Activated T-cell treated with anti-CD3 and anti-CD28 coated beads, Interleukin-2, amount 50 U/mL, for 72 hours (primary cell): ENCODE results near the gene NCK1. TPM values are rescaled to one million over a fixed set of nuclear protein-coding genes. Genes with fewer than 3 reads are reported as not detected.
A peak's percentile ranks its signal among the peaks of the same experiment; 100 is the strongest.

Experiments used
- ATAC-seq, 2 donors: fragments of 150-1000 bp; cut with Tn5 transposase; replicated peaks in 1 of 2; 2 replicates each; pipeline ENCODE4 v1.10.0; 2021; ENCODE audit warnings: moderate library complexity in 2 of 2, mild to moderate bottlenecking in 1 of 2
- DNase-seq, 2 donors: peaks; one replicate each; pipeline ENCODE4 v3.0.0; 2021 to 2022; ENCODE audit warnings: mixed read lengths in 1 of 2
- H3K27ac Mint-ChIP-seq: one replicate; pipeline ENCODE4 v1.8.0; 2022; ENCODE audit warnings: mild to moderate bottlenecking, moderate library complexity, mixed read lengths
- H3K27me3 Mint-ChIP-seq: one replicate; pipeline ENCODE4 v1.8.0; 2022; ENCODE audit warnings: low read depth, mixed read lengths
- H3K36me3 Mint-ChIP-seq, 2 donors: one replicate each; pipeline ENCODE4 v1.8.0; 2022; ENCODE audit warnings: mixed read lengths in 2 of 2, mild to moderate bottlenecking in 1 of 2; ENCODE audit not compliant: insufficient read depth in 2 of 2
- H3K4me1 Mint-ChIP-seq: one replicate; pipeline ENCODE4 v1.8.0; 2022; ENCODE audit warnings: low read depth, mixed read lengths
- H3K4me3 Mint-ChIP-seq, 2 donors: one replicate each; pipeline ENCODE4 v1.8.0; 2022; ENCODE audit warnings: mild to moderate bottlenecking in 2 of 2, mixed read lengths in 2 of 2, moderate library complexity in 2 of 2
- H3K9me3 Mint-ChIP-seq, 2 donors: one replicate each; pipeline ENCODE4 v1.8.0; 2022; ENCODE audit warnings: mixed read lengths in 2 of 2
- total RNA-seq, 2 donors: library from RNA; stranded (reverse); gene quantifications; one replicate each; pipeline ENCODE4 v1.2.3, GENCODE V29; 2022

The NCK1 gene
- 10 to 100 TPM; 45.8 to 46.6 TPM for total RNA-seq

GRCh38 chr3:136861890-136862616 is at the start of gene NCK1:
NCK1 (plus strand) TSS chr3:136862208; CDS start chr3:136928002, 65,794 bp downstream.
- no peaks in the 10 kb centered on the region for H3K27me3 Mint-ChIP-seq
- peak within 1 kb of the TSS; percentile 93 for H3K27ac Mint-ChIP-seq
- DNase-seq (peak; percentile 97 to 99), ATAC-seq (peak; percentile 97)
- peaks cover 53% of the 10 kb centered on the region for H3K4me1 Mint-ChIP-seq
- H3K9me3 Mint-ChIP-seq = peaks cover 0 to 2% of the 10 kb centered on the region in 2 donors
- peak within 1 kb of the TSS; percentile 94 to 96 for H3K4me3 Mint-ChIP-seq
- H3K36me3 Mint-ChIP-seq = peaks cover 2 to 10% of the 10 kb centered on the region in 2 donors

GRCh38 chr3:136817448-136817847 is 44.6 kb upstream of the NCK1 start:
- Mint-ChIP-seq H3K27ac (no peak overlapping the region), H3K9me3 (peaks cover 0 to under 1% of the 10 kb centered on the region in 2 donors), H3K27me3 (peaks cover 31% of the 10 kb centered on the region), H3K4me1 (peaks cover 25% of the 10 kb centered on the region), H3K36me3 (peaks cover 4 to 7% of the 10 kb centered on the region in 2 donors), H3K4me3 (no peak overlapping the region)
- DNase-seq (no peak), ATAC-seq (no peak)

GRCh38 chr3:136818191-136818768 is 43.7 kb upstream of the NCK1 start:
- peak; percentile 92 to 93 for ATAC-seq
- DNase-seq = peak; percentile 68 to 70
- Mint-ChIP-seq H3K4me3 (peak overlapping the region; percentile 97 to 98), H3K36me3 (peaks cover 8 to 12% of the 10 kb centered on the region in 2 donors), H3K9me3 (peaks cover 3 to 4% of the 10 kb centered on the region in 2 donors), H3K27me3 (peaks cover 37% of the 10 kb centered on the region), H3K4me1 (peaks cover 25% of the 10 kb centered on the region), H3K27ac (peak overlapping the region; percentile 95)

GRCh38 chr3:136818769-136819391 is 43.1 kb upstream of the NCK1 start, which contains the start of gene SLC35G2:
SLC35G2 (plus strand) TSS chr3:136819126; CDS start chr3:136854461, 35,335 bp downstream.
- H3K9me3 Mint-ChIP-seq = peaks cover 4% of the 10 kb centered on the region in 2 donors
- H3K27me3 Mint-ChIP-seq = peaks cover 37% of the 10 kb centered on the region
- DNase-seq (peak; percentile 60 to 67), ATAC-seq (peak; percentile 73)
- H3K4me1 Mint-ChIP-seq = peaks cover 25% of the 10 kb centered on the region
- H3K27ac Mint-ChIP-seq = peak within 1 kb of the TSS; percentile 95
- H3K4me3 Mint-ChIP-seq = peak within 1 kb of the TSS; percentile 97 to 98
- H3K36me3 Mint-ChIP-seq = peaks cover 8 to 12% of the 10 kb centered on the region in 2 donors

- peaks cover 5 to 7% of the 10 kb centered on the region in 2 donors for H3K9me3 Mint-ChIP-seq
- H3K4me3 Mint-ChIP-seq = peak overlapping the region; percentile 97 to 98
- peak; percentile 19 to 39 for DNase-seq
- H3K27ac Mint-ChIP-seq = peak overlapping the region; percentile 79
- peaks cover 25% of the 10 kb centered on the region for H3K4me1 Mint-ChIP-seq
- peak; percentile 45 to 53 for ATAC-seq
- peaks cover 37% of the 10 kb centered on the region for H3K27me3 Mint-ChIP-seq
- peaks cover 10 to 13% of the 10 kb centered on the region in 2 donors for H3K36me3 Mint-ChIP-seq
Measured at GRCh38 chr3:136819392-136819730, 42.6 kb upstream of the NCK1 start.

- peaks cover 25% of the 10 kb centered on the region for H3K4me1 Mint-ChIP-seq
- H3K36me3 Mint-ChIP-seq = peaks cover 11 to 14% of the 10 kb centered on the region in 2 donors
- DNase-seq (peak; percentile 31 to 35), ATAC-seq (peak in 1 of 2 donors; percentile 19)
- peak overlapping the region; percentile 97 to 98 for H3K4me3 Mint-ChIP-seq
- H3K27ac Mint-ChIP-seq = peak overlapping the region; percentile 79
- H3K9me3 Mint-ChIP-seq = peaks cover 6 to 7% of the 10 kb centered on the region in 2 donors
- H3K27me3 Mint-ChIP-seq = peaks cover 37% of the 10 kb centered on the region
Measured at GRCh38 chr3:136819731-136820679, 42.0 kb upstream of the NCK1 start.

- DNase-seq = no peak
- no peak overlapping the region for H3K4me3 Mint-ChIP-seq
Measured at GRCh38 chr3:136831461-136831860, 30.5 kb upstream of the NCK1 start.

GRCh38 chr3:136835089-136835812 is 26.8 kb upstream of the NCK1 start:
- Mint-ChIP-seq H3K4me3 (no peak overlapping the region), H3K27ac (peak overlapping the region; percentile 54)
- ATAC-seq = no peak

More at GRCh38 chr3:136831461-136831860, 30.5 kb upstream of the NCK1 start:
- Mint-ChIP-seq H3K9me3 (peaks cover 0 to 5% of the 10 kb centered on the region in 2 donors), H3K4me1 (no peaks in the 10 kb centered on the region), H3K36me3 (peaks cover 6 to 8% of the 10 kb centered on the region in 2 donors), H3K27me3 (peaks cover 20% of the 10 kb centered on the region), H3K27ac (no peak overlapping the region)
- no peak for ATAC-seq

GRCh38 chr3:136835813-136836510 is 26.0 kb upstream of the NCK1 start:
- no peak for ATAC-seq
- no peak for DNase-seq
- Mint-ChIP-seq H3K36me3 (peaks cover 0 to 7% of the 10 kb centered on the region in 2 donors), H3K4me3 (no peak overlapping the region), H3K27me3 (peaks cover 16% of the 10 kb centered on the region), H3K4me1 (peaks cover 17% of the 10 kb centered on the region), H3K9me3 (no peaks in the 10 kb centered on the region), H3K27ac (peak overlapping the region; percentile 54)

More at GRCh38 chr3:136835089-136835812, 26.8 kb upstream of the NCK1 start:
- H3K27me3 Mint-ChIP-seq = peaks cover 20% of the 10 kb centered on the region
- no peak for DNase-seq
- H3K4me1 Mint-ChIP-seq = peaks cover 17% of the 10 kb centered on the region
- H3K36me3 Mint-ChIP-seq = peaks cover 0 to 6% of the 10 kb centered on the region in 2 donors
- H3K9me3 Mint-ChIP-seq = no peaks in the 10 kb centered on the region

- DNase-seq (no peak), ATAC-seq (no peak)
- H3K4me1 Mint-ChIP-seq = peaks cover 17% of the 10 kb centered on the region
- no peak overlapping the region for H3K4me3 Mint-ChIP-seq
- peak overlapping the region; percentile 54 for H3K27ac Mint-ChIP-seq
- H3K36me3 Mint-ChIP-seq = peaks cover 0 to 7% of the 10 kb centered on the region in 2 donors
- no peaks in the 10 kb centered on the region for H3K9me3 Mint-ChIP-seq
- peaks cover 9% of the 10 kb centered on the region for H3K27me3 Mint-ChIP-seq
Measured at GRCh38 chr3:136836511-136837156, 25.4 kb upstream of the NCK1 start.
